Islet of Langerhans (tissue), 1 donor: ENCODE data around the gene SDHC.

Experiments used
- FAIRE-seq: peaks from one replicate; lab custom pipeline; 2011; peaks lifted over from hg19 to GRCh38; lab: Jason Lieb, UNC

The SDHC gene, protein sequence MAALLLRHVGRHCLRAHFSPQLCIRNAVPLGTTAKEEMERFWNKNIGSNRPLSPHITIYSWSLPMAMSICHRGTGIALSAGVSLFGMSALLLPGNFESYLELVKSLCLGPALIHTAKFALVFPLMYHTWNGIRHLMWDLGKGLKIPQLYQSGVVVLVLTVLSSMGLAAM

DNA sequence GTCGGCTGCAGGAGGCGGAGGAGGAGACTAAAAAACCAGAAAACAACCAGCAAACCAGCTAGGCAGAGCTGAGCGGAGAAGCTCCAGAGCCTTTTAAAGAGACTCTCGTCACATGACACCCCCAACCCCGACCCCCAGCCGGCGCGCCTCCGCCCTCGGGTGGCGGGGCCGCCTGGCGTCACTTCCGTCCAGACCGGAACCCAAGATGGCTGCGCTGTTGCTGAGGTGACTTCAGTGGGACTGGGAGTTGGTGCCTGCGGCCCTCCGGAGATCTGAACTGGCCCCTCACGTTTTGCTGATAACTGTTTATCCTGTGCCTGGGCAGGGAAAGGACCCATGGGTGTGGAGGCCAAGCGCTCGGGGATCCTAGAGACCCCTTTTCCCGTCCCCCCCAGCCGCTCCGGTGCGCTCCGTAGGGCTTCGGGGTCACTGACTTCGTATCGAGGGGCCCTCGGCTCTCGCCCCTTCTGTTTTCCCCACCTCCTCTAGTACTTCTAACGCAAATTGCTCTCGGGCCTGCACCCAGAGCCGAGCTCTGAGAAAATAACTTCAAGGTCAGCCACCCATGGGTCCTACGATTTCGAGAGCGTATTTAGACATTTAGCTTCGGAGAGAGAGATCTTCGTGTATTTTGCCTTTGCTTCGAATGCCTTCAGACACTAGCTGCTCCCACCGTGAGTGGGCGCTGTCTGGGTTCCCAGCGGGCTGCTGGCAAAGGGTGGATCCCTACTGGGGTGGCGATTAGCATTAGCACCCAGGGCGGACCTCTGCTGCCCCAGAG is at the start of gene SDHC:
TSS of gene SDHC (plus strand) at position 181 of the 781 bp plus-strand sequence. CDS start at position 206, 25 bp downstream.
- FAIRE-seq, result peak; percentile 83

DNA sequence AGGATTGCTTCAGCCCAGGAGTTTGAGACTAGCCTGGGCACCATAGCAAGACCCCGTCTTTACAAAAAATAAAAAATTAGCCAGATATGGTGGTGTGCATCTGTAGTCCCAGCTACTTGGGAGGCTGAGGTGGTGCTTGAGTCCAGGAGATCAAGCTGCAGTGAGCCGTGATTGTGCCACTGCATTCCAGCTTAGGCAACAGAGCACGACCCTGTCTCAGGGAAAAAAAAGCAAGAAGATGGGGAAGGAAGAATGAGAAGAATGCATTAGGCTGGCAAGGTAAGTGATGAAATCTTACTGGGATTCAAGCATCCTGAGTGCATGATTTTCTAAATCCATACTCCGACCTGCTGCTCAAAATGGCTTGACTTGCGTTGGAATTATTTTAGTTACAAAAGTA is 48.9 kb upstream of the SDHC start:
- no peak for FAIRE-seq

DNA sequence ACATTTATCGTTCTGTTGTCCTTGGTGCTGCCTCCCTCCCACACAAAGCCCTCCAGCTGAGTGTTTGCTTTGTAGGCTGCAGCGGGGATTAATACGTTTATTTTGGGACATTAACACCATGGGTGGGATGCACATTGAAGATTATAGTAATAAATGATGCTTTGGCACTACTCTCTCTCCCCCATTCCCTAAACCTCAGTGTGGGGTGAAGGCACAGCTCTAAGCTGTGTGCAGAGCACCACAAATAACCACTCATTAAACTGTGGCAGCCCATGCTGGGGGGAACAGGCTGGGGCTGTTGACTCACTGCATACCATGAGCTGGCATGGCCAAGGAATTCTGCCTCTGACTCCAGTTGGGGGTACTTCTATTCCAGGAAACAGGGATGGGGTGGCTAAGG is 48.0 kb upstream of the SDHC start:
- no peak for FAIRE-seq

DNA sequence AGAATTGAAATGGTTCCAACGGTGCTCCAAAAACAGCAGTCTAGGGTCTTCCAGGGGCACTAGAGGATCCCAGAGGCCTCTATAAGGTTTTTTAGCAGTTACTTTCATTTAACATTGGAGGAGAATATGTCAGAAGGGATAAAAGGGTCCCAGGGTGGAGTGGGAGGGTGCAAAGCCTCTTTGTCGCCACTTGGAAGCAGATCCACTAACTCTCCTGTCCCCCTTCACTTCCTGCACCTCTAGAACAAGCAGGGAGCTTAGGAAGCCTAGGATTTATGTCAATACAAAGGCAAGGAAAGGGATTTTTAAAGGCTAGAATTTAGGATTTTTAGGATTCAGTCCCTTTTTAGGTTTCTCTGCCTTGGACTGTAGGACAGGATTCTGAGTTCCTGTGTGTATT is 47.3 kb upstream of the SDHC start:
- FAIRE-seq, result no peak

DNA sequence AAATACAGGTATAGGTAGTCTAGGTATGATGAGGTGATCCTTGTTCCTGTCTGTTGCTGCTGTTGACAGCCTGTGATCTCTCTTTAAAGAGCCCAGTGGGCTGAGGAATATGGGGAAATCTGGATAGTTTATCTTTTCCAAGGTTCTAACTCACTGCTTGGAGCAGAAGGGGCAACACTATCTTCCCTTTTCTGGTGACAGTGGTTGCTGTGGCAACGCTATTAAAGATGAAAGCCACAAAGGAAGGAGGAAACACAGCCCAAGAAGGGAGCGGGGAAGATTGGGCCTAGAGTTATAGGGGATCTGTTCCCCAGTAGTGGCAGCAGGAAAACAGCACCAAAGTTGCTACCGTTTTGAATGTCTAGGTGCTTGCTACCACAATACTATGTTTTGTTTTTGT is 46.9 kb upstream of the SDHC start:
- no peak for FAIRE-seq

DNA sequence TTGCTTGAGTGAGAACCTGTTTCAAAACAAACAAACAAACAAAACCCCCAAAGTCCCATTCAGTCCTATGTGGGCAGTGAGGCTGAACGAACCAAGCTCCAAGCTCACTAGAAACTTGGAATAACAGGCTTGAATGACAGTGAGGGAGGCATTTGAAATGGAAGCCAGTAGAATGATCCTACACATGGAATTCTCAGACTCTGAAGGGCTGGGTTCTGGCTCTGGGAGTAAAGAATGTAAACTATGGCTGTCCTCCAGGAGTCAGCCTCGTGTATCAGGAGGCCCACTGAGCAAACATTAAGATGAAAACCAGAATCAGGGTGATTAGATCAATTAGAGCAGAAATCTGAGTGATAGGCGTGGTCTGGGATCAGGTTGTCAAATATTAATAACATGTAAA is 40.8 kb upstream of the SDHC start:
- no peak for FAIRE-seq

DNA sequence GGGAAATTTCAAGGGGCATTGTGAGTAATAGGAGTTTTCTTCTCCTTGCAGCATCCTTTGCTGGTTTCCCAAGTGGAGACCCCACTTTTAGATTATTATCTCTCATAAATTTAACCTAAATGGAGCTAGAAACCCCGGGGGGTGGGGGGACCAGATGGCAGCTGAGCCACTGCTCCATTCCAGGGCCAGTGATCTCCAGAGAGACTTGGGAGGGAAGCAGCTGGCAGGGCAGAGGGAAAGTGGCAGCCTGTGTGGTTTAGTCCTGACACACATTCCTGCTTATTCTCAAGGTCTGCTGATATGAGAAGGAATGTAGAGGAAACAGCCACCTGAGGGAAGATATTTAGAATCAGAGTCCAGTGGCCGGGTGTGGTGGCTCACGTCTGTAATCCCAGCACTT is 39.3 kb upstream of the SDHC start:
- no peak for FAIRE-seq

DNA sequence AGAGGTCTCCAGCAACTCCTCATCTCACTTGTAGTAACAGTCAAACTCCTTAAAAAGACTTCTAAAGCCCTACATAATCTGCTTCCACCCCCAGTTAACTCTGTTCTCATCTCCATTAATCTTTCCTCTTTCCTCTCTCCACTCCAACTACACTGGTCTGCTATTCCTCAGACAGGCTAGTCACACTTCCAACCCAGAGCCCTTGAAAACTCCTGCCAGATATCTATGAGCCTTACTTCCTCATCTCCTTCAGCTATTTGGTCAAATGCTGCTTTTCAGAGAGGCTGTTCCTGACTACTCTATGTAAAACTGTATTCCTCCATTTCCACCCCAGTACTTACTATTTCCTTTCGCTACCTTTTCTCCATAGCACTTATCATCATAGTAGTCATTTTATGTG is 31.2 kb upstream of the SDHC start:
- FAIRE-seq, result no peak

DNA sequence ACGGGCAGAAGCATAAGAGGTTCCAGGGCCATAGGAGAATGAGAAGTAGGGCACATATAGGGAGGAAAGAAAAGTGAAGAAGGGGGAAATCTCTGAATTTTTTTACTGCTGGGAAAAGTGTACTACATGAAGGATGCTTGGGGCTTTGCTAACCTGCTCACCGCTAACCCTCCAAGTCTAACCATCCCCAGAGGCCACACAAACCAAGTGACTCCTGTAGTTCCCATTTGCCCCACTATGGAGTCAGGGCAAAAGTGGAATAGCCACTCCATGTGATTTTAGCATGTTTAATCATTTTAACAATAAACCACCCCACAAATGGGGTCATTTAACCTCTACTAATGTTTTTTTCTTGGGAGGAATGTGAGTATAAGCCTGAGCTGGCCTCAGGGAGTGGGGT is 29.1 kb upstream of the SDHC start:
- FAIRE-seq, result no peak

DNA sequence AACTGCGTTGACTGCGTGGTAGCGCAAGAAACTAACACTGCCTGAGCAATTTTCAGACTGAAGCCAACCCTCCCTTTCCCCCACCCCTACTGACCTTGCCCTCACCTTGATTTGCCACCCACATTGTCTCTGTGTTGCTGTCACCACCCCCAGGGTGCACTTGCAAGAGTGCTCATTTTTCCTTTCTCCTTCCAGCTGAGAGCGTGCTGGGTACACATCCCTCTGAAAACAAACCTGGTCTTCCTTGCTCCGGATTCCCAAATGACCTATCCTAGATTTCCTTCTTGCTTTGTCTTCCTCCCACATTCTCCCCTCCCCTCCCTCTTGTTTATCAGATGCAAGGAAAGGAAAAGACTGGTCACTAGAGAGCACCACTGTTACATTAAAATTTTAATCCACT is 28.7 kb upstream of the SDHC start:
- no peak for FAIRE-seq

DNA sequence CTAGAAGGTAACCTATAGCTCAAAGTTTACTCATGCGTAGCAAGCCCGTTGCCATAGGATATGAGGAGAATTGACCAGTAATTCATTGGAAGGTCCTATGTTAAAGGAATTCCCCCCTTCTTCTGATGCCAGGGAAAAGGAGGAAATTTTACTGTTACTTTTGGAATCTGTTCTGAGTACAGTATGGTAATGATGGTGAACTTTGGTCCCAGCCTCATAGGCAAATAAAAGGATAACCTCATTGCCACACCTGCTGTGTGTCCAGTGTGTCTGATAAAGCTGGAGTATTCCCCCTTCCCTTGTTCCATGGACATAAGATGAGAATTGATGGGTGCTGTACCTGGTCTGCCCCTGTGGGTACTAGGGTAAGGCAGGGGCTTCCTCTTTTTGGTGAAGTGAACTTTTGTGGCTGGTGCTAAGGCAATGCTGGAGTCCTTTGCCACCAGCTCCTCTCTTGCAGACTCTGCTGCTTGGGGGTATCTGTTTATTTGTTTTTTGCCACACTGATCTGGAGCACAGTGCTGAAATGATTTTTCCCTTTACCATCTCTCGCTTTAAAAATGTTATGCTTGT is 26.6 kb upstream of the SDHC start:
- no peak for FAIRE-seq

DNA sequence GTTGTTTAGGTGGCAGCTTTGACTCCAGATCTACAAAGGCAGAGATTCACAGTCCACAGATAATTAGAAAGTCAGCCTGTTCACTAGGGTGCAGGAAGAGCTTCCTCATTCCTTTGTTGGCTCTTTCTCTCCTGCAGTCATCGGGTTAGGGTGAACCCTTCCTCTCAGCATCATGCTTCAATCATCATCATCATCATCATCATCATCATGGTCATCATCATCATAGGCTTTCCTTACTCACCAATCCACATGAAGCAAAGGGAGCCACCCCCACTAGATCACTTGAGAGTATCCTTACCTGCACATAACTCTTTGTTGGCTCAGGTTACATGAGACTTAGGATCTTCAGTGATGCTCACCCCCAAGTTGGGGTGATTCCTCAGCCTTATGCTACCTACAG is 23.4 kb upstream of the SDHC start:
- FAIRE-seq, result no peak

DNA sequence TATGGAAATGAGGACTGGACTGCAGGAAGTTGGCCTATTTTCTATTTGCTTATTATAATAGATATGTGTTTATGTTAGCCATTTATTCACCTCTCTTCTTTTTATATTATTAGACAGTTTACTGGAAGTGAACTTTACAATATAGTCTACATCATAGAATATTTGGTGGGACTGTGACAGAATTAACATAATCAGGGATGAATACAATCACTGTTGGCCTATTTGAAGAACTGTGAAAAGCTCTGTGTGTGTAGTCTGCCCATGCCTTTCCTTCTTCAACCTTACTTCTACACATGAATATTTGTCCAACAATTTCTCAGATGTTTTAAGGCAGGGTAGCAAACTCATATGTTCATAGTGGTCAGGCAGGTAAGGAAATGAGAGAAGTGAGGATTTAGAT is 16.8 kb upstream of the SDHC start:
- FAIRE-seq, result no peak

DNA sequence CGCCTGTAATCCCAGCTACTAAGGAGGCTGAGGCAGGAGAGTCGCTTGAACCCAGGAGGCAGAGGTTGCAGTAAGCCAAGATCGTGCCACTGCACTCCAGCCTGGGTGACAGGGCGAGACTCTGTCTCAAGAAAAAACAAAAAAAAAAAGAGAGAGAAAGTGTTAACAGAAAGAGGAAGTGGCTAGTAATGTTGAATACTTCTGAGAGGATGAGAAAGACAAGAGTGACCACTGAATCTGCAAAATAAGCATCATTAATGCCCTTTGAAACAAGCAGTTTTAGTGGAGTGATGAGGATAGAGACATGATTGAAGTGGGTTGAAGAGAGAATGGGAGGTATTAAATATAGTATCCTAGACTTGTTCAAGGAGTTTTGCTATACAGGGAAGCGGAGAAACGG is 16.1 kb upstream of the SDHC start:
- no peak for FAIRE-seq

DNA sequence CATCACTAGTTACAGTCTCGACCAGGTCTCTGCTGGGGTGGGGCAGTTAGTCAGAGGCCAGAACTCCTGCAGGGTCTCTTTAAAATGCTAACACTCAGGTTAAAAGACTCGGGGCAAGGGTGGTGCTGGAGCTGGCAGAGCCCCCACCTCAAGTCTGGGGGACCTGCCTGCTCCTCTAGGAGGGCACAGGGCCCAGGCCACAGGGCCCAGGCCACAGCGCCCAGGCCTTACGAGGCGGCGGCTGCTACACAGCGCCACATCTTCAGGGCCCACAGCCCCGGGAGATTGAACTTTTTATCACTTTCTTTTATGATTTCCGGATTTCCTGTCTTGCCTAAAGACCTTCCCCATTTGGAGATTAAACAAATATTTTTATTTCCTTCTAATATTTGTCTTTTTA is 14.8 kb upstream of the SDHC start:
- no peak for FAIRE-seq

DNA sequence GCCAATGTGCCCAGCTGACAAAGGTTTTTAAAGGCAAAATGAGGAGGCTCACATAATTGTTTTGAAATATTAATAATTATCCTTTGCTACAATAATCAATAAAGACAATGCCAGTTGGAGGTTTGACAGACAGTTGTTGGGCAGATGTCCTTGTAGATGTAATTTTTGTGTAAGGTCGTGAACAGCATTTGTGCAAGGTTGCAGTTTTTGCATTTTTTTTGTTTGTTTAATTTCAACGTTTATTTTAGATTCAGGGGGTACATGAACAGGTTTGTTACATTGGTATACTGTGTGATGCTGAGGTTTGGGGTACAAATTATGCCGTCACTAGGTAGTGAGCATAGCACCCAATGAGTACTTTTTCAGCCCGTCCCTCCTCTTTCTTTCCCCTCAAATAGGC is 13.7 kb upstream of the SDHC start:
- no peak for FAIRE-seq

DNA sequence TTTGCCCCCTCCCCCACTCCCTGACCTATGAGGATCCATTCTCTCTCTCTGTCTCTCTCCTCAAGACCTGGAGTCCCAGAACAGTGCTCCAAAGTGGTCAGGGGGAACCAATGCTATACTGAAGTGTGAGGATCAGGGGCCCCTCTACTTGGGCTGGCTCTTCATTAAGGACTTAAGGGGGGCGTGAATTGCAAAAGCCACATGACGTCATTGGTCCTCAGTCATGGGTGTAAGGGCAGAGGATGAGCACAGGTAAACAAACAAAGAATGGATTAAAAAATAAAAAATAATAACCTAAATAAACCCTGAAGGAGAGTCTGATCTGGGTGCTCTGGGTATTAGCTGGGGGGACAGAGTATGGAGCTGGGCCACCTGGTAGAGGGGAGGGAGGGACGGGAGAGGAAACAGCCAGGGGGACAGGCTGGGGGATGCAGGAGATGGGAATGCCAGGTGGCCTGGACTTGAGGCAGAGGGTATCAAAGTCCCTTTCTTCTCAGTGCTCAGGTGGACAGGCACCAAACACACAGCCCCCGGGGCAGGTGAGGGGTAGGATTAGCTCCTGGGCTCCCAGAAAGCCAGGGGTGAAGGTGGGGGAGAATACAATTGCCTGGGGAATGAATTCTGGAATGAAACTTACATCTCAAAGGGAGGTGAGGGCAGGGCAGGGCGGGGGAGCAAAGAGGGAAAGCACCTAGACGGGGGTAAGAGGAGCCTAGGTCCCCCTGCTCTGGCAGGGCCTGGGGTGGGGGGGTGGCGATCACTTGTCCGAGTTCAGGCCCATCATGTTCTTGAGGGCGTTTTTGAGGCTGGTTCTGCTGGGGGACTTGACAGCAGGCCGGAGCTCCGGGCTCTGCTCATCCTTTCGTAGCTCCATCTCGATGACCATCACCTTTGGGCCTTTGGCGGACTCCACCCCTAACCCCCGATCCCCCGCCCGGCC is 9.0 kb upstream of the SDHC start:
- no peak for FAIRE-seq

DNA sequence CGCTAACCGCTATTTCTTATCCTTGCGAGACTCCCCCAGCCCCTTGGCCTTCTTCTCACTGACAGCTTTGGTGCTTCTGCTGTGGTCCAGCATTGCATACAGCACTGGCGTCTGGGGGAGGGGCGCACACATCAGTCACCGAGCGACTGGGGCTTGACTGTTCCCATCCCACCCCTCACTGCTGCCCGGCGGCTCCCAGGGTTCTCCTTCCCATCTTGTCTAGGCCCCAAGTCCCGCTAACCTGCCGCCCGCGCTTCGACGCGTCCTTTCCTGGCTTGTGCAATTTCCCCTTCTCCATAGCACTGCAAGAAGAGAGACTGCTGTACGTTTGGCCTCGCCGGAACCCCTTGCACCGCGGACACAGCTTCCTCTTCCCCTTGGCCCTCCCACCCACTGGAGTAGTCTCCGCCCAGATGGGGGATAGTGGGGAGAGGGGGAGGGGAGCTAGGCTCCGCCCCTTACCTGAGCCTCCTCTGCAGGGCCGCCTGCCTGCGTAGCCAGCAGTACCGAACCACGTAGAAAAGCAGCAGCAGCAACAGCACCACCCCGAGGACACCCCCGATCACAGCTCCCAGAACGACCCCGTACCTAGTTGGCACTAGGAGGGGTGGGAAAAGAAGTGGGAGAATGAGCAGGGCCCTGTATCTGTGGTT is 8.2 kb upstream of the SDHC start:
- FAIRE-seq, result no peak

DNA sequence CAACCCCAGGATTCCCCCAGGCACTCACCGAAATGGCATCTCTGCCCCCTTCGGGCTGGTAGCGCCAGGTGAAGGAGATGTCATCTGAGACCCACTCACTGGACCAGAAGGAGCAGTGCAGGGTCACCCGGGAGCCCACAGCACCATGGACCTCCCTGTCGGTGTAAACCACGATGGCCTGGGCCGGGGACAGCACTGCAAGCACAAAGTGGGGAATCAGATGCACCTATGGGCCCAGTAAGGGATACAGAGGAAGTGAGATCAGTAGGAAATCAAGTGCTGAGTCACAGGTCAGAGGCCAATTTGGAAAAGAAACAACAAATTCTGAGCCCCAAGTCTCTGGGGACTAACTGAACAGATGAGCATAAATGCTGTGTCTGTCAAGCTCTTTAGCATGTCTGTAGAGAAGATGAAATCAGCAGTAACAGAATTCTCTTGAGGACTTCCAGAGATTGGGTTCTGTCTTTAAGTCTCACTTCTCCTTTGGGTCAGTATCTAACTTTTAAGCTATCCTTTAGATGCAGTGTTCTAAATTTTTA is 6.9 kb upstream of the SDHC start:
- FAIRE-seq, result no peak

DNA sequence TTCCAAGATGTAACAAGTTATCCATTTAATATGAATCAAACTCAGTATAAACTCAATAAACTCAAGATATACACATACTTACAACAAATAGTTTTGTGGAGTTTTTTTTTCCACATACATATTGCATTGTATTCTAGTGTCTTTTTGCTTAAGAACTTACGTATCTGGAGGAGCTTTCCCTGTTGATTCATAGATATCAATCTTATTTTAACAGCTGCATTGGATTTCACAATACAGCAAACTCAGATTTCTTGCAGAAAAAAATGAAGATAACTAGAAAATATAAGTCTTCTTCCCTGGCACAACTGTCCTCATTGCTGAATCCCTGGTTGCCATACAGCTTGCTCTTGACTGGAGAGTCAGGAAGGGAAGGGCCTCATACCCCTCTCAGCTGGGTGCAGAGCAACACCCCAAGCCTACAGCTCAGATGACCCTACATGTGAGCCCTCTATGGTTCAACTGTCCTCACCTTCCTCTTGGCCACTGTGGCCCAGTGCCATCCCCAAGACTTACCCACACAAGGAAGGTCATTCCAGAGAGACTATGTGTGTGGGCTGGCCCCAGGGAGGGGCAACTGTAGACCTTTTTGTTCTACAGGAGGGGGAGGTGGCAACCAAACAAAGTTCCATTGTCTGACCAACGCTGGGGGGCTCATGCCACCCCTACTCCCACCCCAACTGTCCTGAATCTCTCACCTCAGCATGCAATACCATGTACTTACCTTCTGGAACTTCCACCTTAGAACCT is 6.1 kb upstream of the SDHC start:
- no peak for FAIRE-seq

DNA sequence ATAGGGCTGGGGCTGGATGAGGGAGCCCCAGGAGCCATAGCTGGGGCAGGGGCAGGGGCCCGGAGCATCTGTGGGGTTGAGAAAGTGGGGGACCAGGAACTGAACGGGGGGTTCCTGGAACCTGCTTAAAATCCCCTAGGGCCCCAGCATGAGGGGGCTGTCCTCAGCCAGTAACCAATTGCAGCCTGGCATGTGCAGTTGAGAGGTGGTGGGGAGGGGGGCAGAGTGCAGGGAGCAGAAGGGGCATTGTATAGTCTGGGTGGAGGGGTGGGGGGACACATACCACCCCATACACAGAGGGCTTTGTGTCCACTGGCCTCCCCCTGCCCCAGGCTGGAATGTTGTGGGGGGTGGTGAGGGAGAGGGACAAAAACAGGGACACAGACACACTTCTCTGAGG is 4.3 kb upstream of the SDHC start, which contains the start of gene MPZ:
TSS of gene MPZ (minus strand) at position 101 of the 400 bp plus-strand sequence. CDS start at position 38, 63 bp downstream.
- no peak for FAIRE-seq
